A549 treated with RU486 at 1 μM for 4 hours (cell line): ENCODE measurements around the gene PER3. TPM values are rescaled to one million over a fixed set of nuclear protein-coding genes. Genes with fewer than 3 reads are reported as not detected.

ENCODE experiments used
- total RNA-seq: library from RNA; stranded (reverse); fragments of 200-300 nt; extraction: Qiagen RNA extraction; gene quantifications from 5 replicates; pipeline ENCODE4 v1.2.3, GENCODE V29; 2022; ENCODE audit warnings: low read depth

The PER3 gene
- 0.57 to 1.2 TPM (median 0.67 TPM) in 5 replicates for total RNA-seq

DNA sequence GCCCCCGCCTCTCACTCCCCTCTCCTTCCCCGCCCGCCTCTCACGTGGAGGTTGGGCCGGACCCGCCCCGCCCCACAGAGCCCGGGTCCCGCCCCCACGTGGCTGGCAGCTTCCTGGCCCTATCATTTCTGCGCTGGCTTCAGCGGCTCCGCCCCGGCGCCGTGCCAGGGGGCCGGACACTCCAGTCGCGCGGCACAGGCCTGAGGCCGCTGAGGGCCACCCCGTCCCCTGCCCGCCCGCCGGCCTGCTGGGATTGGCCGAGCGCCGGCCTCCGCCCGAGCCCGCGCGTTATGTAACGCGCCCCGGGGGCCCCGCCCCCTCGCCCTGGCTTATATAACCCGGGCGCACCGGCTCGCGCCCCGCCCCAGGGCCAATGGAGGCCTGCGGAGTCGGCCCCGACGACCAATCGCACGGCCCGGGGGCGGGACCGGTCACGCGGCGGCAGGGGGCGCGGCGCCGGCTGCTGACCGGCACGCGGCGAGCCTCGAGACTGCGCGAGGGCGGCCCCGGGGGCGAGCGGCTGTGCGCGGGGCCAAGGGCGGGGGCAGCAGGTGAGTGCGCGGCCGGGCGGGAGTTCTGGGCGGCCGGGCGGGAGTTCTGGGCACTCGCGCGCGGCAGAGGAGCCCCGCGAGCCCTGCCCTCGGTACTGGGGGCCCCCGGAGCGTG is at the start of gene PER3:
PER3 (plus strand) TSS at position 466 of the 666 bp plus-strand sequence. CDS start 587 bp downstream, outside the sequence.

DNA sequence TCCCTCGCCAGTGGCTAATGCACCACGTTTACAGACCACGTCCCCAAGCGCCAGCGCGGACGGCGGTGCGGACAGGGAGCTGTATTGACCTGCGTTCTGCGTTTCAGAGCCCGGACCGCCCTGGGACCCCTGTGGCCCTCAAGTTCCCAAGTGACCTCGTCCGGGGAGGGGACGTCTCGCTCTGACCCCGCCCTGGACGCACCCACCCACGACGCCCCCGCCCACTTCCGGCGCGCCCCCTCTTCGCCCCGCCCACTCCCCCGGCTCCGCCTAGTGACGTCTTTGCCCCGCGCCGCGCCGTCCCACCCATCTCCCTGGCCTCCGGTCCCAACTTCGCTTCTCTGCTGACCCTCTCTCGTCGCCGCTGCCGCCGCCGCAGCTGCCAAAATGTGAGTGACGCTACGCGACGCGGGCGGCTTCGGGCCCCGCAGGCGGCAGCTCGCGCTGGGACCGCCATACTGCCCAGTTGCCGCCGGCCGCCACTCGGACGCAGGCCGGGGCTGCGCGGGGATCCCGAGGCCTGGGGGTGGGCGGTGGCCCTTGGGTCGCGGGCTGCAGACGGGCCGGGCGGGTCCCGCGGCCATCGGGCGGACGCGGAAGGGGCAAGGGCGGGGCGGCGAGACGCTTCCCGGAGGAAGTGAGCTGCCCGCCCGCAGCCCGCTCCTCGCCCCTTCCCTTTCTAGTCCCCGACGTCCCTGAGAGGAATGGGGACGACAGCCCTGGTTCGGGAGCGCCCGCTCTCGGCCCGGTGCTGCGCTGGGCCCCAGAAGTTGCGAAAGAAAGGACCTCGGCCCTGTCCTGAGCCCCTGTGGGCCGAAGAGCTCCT is 12.9 kb upstream of the PER3 start, which contains the start of gene VAMP3:
VAMP3 (plus strand) TSS at position 300 of the 826 bp plus-strand sequence; CDS start at position 388, 88 bp downstream.

DNA sequence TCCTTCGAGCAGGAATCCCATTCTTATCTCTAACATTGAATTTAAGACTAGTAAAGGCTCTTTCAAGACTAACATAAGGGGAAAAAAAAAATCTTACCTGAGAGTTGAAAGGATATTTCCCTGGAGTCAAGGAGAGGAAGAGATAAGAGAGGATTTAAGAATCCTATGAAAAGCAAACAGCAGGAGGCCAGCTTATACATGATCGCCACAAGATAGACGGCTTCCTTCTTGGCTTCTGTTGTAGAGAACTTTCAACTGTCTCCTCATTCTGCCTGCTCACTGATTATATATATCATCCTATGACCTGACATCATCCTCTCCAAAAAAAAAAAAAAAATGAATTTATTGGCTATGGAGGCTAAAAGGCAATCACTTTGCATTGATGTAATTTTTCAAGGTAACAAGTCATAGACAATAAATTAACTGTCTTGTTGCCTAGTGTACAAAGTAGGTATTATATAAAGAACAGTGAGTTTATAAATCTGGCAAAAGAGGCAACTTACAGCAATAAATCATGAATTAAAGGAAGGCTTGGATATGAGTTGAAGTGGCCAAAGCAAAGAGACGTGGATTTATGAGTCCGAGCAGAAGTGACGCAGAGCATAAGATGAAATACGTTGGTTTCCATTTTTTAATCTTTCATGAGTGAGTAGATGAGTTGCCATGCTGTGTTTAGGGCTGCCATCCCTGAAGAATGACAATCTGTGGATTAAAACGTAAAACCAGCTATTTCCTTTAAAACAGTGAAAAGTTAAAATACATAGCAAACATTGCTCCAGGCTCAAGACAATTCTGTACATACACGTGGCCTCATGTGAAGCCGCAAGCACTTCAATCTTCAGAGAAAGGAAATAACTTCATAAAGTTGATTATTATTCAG is 69.0 kb downstream of the PER3 start, which contains the start of gene UTS2:
UTS2 (minus strand) TSS at position 262 of the 880 bp plus-strand sequence; CDS start at position 200, 62 bp downstream.

Other genes with a start within 250 kb of the PER3 start
- gene VAMP3, start 13.0 kb upstream of the PER3 start, total RNA-seq = 55.0 to 72.6 TPM (median 70.2 TPM) in 5 replicates
- gene UTS2, start 68.8 kb downstream of the PER3 start, total RNA-seq = not detected in 5 replicates
- gene TNFRSF9, start 156.5 kb downstream of the PER3 start, total RNA-seq = 3.0 to 4.1 TPM (median 3.3 TPM) in 5 replicates
- gene PARK7, start 177.4 kb downstream of the PER3 start, total RNA-seq = 330 to 442 TPM (median 347 TPM) in 5 replicates
- 63.5 to 86.0 TPM (median 82.0 TPM) in 5 replicates for gene ERRFI1, start 242.0 kb downstream of the PER3 start, total RNA-seq